ENCODE measurements around the gene TRIM34. TPM values are rescaled to one million over a fixed set of nuclear protein-coding genes. Genes with fewer than 3 reads are reported as not detected.

Gene TRIM34
- total and polyA plus RNA-seq, 2 of the 8 experiments (the other 6 are each of a cell fraction or from before 2014, with no cell fraction given): 0.76 to 5.8 TPM

DNA sequence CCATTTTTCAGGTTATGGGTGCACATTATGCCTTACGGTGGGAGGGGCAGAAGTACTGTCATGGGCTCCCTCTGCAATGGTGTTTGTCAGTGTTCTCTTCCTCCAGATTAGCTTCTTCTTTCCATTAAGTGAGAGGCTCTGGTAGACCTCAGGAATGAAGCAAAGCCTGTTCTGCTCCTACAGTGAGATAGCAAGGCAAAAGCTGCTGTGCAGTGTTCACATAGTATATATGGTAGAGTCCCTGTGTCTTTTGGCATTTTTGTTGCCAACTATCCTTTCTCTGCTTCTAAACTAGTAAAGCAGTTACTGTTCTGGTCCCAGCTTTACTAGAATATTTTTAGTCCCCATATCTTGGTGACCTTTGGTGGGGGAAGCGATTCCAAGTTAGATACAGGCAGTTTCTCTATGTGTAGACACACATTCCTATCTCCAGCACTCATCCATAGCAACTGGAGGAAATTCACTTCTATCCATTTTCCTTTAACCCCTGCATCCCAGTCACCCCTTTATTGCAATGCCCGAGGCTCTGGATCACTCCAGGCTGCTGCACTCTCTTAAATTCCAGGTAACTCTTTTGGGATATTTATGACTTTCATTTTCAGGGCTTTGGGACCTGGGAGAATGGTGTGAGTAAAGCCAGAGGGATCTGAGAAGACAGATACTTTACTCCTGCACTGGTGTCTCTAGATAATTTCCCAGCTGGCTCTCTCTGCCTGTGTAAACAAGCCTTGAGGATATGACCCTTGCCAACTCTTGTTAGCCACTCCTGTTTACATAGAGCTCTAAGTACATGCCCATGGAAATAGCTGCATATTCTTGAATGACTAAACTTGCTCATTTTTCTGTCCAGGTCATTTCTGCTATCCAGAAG lies 3.9 kb upstream of the TRIM34 start (continued):
- TF ChIP-seq E2F6 (IDR thresholded peaks at IDR 0.05) (no peak), TAF1 (IDR thresholded peaks at IDR 0.05; ENCODE audit: low read depth, low read length) (no peak), POLR2AphosphoS5 (IDR thresholded peaks at IDR 0.05; ENCODE audit: low read depth, low read length) (no peak), TAF7 (optimal IDR thresholded peaks at IDR 0.05; ENCODE audit: borderline replicate concordance, low read depth, low read length) (no peak)
